HG02571 (cell line): ENCODE measurements around the gene GAB4.
"Not testable (repeated sequence)": the region's sequence is repeated elsewhere in the genome, so short reads cannot be mapped to it uniquely, and the experiment has no call there.

Source experiments
- ATAC-seq: cut with Tn5 transposase; IDR thresholded peaks from one replicate; pipeline ENCODE4 v1.9.1; 2021; ENCODE audit warnings: mild to moderate bottlenecking, moderate library complexity; ENCODE audit not compliant: unreplicated experiment

GAB4 gene

DNA sequence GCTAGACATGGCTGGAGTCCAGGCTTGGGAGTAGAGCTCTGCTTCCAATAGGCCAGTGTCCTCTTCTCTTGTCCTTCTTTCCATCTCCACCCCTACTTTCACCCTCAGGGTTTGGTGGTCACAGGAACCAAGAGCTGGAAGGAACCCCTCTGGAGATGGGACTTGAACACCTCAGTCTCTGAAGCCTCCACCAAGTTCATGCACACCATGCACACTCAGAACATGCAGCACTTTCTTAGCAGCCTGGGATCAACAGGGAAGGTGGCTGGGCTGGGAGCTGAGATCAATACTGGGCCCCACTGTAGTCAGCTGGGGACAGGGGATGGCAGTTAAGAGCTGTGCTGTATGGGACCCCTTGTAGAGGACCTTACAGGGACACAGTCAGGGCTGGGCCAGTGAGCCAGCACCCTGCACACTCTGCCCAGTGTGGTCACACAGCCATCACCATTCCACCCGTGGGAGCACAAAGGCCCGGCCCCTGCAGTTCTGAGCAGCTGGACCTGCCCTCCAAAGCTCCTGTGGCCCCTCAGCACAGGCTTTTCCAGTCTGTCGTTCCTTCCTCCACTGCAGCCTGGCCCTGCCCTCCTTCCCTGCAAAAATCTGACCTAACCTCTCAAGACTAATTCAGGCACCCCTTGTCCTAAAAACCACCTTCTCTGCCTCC, 47.7 kb downstream of the GAB4 start:
- no peak for ATAC-seq

- ATAC-seq: no peak
Observed at GRCh38 chr22:16959345-16959930, 48.6 kb downstream of the GAB4 start.

DNA sequence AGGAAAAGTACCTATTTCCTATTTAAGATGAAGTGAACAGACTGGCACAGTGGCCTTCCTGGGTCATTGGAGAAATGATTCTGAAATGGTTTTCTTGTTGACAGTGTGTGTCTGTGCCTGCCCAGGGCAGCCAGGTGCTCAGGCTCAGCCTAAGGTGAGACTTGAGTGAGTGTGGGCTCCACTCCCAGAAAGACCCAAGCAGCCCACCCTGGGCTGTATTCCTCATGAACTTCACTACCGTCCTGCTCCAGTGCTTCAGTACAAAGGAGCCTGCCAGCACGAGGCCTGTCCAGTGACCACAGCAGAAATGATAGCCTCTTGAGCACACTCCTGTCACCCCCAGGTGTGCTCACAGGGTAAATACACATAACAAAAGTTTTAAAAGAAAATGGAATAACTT, 49.5 kb downstream of the GAB4 start:
- ATAC-seq: no peak

GRCh38 chr22:16957781-16958180, 50.2 kb downstream of the GAB4 start:
- ATAC-seq: no peak

- no peak for ATAC-seq
Observed at GRCh38 chr22:16956290-16956689, 51.7 kb downstream of the GAB4 start.

GRCh38 chr22:16955678-16956210, 52.3 kb downstream of the GAB4 start:
- no peak for ATAC-seq

GRCh38 chr22:16955081-16955480, 52.9 kb downstream of the GAB4 start:
- no peak for ATAC-seq

GRCh38 chr22:16954060-16954403, 54.0 kb downstream of the GAB4 start:
- ATAC-seq: no peak

DNA sequence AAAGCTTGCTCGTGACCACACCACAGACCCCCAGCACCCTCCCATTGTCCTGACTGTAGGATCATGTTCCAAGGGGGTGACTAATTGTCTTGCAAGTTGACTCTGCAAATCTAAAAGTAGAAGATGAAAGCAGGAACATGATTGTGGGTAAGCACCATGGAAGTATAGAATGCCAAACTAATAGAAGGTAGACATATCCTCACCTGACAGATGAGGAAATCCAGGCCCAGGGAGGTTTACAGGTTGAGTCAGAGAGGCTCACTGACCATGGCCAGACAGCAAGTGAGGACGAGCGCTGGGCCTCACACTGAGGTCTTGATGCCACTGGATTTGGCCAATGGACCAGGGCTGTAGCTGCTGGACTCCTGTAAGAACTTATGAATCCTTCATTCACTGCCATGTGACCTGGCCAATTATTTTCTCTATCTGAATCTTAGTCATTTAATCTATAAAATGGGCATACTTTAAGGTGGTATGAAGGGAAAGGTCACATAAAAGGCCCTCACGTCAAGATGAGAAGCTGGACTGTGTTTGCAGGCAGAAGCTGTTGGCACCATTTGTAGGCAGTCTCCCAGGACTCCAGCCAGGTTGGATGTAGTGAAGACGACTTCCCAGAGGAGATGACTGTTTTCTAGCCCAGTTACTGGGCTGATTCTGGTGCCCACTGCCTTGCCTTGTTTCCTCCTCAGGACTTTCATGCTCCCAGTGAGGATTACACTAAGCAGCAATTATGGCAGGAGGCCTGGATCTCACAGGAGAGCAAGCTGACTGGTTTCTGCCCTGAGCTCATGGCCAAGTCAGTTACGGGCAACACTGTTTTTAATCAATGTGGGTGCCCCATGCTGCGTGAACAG, 54.6 kb downstream of the GAB4 start:
- no peak for ATAC-seq

DNA sequence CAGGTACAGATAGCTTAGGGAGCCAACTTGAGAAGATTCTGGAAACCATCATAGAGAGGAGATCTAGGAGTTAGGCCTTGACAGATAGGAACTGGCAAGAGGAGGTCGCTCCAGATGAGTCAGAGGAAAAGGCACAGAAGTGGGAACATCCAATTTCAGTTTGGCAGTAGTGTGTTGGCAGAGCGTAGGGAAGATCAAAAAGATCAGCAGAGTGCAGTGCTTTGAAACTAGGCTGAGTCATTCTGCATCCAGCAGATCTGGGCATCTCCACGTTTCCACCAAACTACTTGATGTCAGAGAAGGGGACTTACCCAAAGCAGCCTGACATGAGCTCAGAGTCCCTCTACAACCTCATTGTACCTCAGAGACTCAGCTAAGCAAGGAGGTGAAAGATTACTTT, 58.5 kb downstream of the GAB4 start:
- ATAC-seq: no peak

DNA sequence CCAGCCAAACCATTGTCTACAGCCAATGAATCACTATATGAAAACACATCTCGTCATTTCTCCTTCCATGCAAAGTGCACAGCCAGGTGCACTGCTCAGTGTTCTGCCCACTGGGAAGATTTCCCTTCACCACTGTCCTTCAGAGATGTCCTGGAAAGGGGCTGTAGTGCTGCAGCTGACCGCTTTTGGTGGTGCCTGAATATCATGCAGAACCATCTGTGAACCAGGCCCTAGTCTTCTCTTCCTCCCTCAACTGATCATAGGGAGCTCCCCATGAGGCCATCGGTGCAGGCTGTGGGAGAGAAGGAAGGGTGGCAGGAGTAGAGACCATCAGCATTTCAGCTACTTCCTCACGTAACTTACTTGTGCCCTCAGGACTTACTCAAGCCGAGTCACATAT, 70.2 kb downstream of the GAB4 start:
- no peak for ATAC-seq

- ATAC-seq: not testable (repeated sequence)
Observed at GRCh38 chr22:16937209-16937608, 70.8 kb downstream of the GAB4 start.

DNA sequence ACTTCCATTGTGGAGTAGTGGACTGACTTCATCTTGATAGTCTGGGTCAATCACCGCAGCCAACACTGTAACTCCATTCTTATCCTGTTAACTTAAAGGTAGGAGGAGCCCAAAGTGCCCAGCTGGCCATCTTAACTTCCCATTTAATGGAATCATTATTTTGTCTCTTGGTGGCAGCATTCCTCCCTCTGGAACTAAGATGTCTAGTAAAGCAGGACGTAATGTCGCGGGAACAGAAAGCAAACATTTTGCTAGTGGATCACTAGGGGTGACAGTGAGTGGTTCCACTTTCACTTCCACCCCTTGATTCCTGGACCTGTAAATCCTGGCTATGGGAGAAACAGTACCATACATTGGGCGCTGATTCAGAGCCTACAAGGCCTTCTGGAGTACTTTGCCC, 71.4 kb downstream of the GAB4 start:
- ATAC-seq: no peak

- ATAC-seq: no peak
Observed at GRCh38 chr22:16935209-16935608, 72.8 kb downstream of the GAB4 start.

- no peak for ATAC-seq
Observed at GRCh38 chr22:16933291-16934282, 74.4 kb downstream of the GAB4 start.

- no peak for ATAC-seq
Observed at GRCh38 chr22:16932577-16932976, 75.4 kb downstream of the GAB4 start.

DNA sequence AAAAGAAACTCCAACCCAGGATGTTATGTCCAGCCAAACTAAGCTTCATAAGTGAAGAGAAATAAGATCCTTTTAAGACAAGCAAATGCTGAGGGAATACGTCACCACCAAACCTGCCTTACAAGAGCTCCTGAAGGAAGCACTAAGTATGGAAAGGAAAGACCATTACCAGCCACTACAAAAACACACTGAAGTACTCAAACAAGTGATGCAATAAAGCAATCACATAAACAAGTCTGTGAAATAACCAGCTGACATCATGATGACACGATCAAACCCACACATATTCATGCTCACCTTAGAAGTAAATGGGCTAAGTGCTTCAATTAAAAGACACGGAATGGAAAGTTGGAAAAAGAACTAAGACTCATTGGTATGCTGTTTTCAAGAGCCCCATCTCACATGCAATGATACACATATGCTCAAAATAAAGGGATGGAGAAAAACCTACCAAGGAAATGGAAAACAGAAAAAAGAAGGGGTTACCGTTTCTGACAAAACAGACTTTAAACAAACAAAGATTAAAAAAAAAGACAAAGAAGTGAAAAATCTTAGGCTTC, 82.5 kb downstream of the GAB4 start:
- ATAC-seq: no peak

- no peak for ATAC-seq
Observed at GRCh38 chr22:16922706-16923105, 85.3 kb downstream of the GAB4 start.

GRCh38 chr22:16922076-16922475, 85.9 kb downstream of the GAB4 start:
- no peak for ATAC-seq
